Cortex of kidney (tissue), 1 donor: ENCODE results near the gene ZSWIM3.
"Not testable (repeated sequence)": the region's sequence is repeated elsewhere in the genome, so short reads cannot be mapped to it uniquely, and the experiment has no call there.

Source experiments
- DNase-seq: peaks from one replicate; lab custom pipeline; 2025; lab: John Stamatoyannopoulos, UW

Gene ZSWIM3

GRCh38 chr20:45890985-45891983 lies 33.9 kb downstream of the ZSWIM3 start, which contains the start of the genes CTSA and NEURL2:
Gene CTSA (plus strand): TSS chr20:45891335. CDS start chr20:45891569, 234 bp downstream.
Gene NEURL2 (minus strand): TSS chr20:45891208. CDS start chr20:45890991, 217 bp downstream.
- peak; percentile 29 for DNase-seq

GRCh38 chr20:45892049-45892825 lies 34.8 kb downstream of the ZSWIM3 start:
- DNase-seq: no peak

GRCh38 chr20:45892828-45893500 lies 35.5 kb downstream of the ZSWIM3 start:
- no peak for DNase-seq

GRCh38 chr20:45893831-45894230 lies 36.4 kb downstream of the ZSWIM3 start:
- no peak for DNase-seq

- DNase-seq: no peak
Measured at GRCh38 chr20:45894797-45895196, 37.4 kb downstream of the ZSWIM3 start.

- no peak for DNase-seq
Measured at GRCh38 chr20:45896641-45897161, 39.3 kb downstream of the ZSWIM3 start.

GRCh38 chr20:45897289-45897688 lies 39.9 kb downstream of the ZSWIM3 start:
- DNase-seq: no peak

- DNase-seq: no peak
Measured at GRCh38 chr20:45897692-45898091, 40.3 kb downstream of the ZSWIM3 start.

- DNase-seq: no peak
Measured at GRCh38 chr20:45898285-45898684, 40.9 kb downstream of the ZSWIM3 start.

- no peak for DNase-seq
Measured at GRCh38 chr20:45899046-45899835, 41.8 kb downstream of the ZSWIM3 start.

- not testable (repeated sequence) for DNase-seq
Measured at GRCh38 chr20:45901332-45901731, 43.9 kb downstream of the ZSWIM3 start.

GRCh38 chr20:45902199-45902701 lies 44.8 kb downstream of the ZSWIM3 start:
- DNase-seq: no peak

GRCh38 chr20:45904583-45905504 lies 47.4 kb downstream of the ZSWIM3 start:
- DNase-seq: no peak

- DNase-seq: no peak
Measured at GRCh38 chr20:45905505-45906079, 48.2 kb downstream of the ZSWIM3 start.

- no peak for DNase-seq
Measured at GRCh38 chr20:45907219-45907948, 50.0 kb downstream of the ZSWIM3 start.

- no peak for DNase-seq
Measured at GRCh38 chr20:45908084-45908483, 50.7 kb downstream of the ZSWIM3 start.

- no peak for DNase-seq
Measured at GRCh38 chr20:45909336-45909808, 52.0 kb downstream of the ZSWIM3 start.
